Keratinocyte (primary cell): Measurements from ENCODE around the gene FOCAD. TPM values are rescaled to one million over a fixed set of nuclear protein-coding genes. Genes with fewer than 3 reads are reported as not detected.

Source experiments
- DNase-seq: peaks from one replicate; pipeline ENCODE4 v3.0.0-alpha.2; 2011; ENCODE audit warnings: low read depth, missing footprints, low spot score
- FAIRE-seq: peaks from 2 replicates; lab custom pipeline; 2011; peaks lifted over from hg19 to GRCh38; lab: Jason Lieb, UNC
- H2AFZ ChIP-seq: 2 replicates; pipeline ENCODE4 v1.6.0; 2012; ENCODE audit warnings: low read length, control low read depth, inconsistent platforms; ENCODE audit not compliant: control insufficient read depth
- H3K27ac ChIP-seq: 2 replicates; pipeline ENCODE4 v1.5.1; 2011; ENCODE audit warnings: low read length; ENCODE audit not compliant: control insufficient read depth, insufficient read depth
- H3K27me3 ChIP-seq: 3 replicates; pipeline ENCODE4 v1.6.0; 2011; ENCODE audit warnings: low read length; ENCODE audit not compliant: control insufficient read depth, insufficient read depth; ENCODE audit errors: extremely low read depth
- H3K36me3 ChIP-seq, 2 experiments: 2 replicates in 1 of 2; 3 replicates in 1 of 2; pipeline ENCODE4 v1.5.1; 2011; ENCODE audit warnings: low read length in 2 of 2, mild to moderate bottlenecking in 1 of 2; ENCODE audit not compliant: control insufficient read depth in 2 of 2, insufficient read depth in 2 of 2; ENCODE audit errors: extremely low read depth in 1 of 2
- H3K4me1 ChIP-seq: 3 replicates; pipeline ENCODE4 v1.5.1; 2011; ENCODE audit warnings: low read length; ENCODE audit not compliant: control insufficient read depth, insufficient read depth; ENCODE audit errors: extremely low read depth
- H3K4me2 ChIP-seq: 3 replicates; pipeline ENCODE4 v1.6.0; 2011; ENCODE audit warnings: low read depth, low read length; ENCODE audit not compliant: control insufficient read depth, insufficient read depth; ENCODE audit errors: extremely low read depth
- H3K4me3 ChIP-seq, 3 experiments: fragments of 200-600 bp in 1 of 3; sonication (generic) in 1 of 3; 2 replicates in 2 of 3; 3 replicates in 1 of 3; pipeline ENCODE4 v1.5.1; 2011 to 2016; ENCODE audit warnings: low read length in 3 of 3, mild to moderate bottlenecking in 3 of 3, control low read depth in 2 of 3, inconsistent platforms in 1 of 3, low read depth in 1 of 3, mixed read lengths in 1 of 3, mixed run types in 1 of 3, moderate library complexity in 1 of 3; ENCODE audit not compliant: control insufficient read depth in 2 of 3, insufficient read depth in 2 of 3; ENCODE audit errors: extremely low read depth in 1 of 3
- H3K79me2 ChIP-seq: 2 replicates; pipeline ENCODE4 v1.6.0; 2012; ENCODE audit warnings: low read length; ENCODE audit not compliant: control insufficient read depth, insufficient read depth
- H3K9ac ChIP-seq: 3 replicates; pipeline ENCODE4 v1.6.0; 2011; ENCODE audit warnings: low read length; ENCODE audit not compliant: control insufficient read depth, insufficient read depth; ENCODE audit errors: extremely low read depth
- H3K9me1 ChIP-seq: 3 replicates; pipeline ENCODE4 v1.6.0; 2011; ENCODE audit warnings: low read length; ENCODE audit not compliant: control insufficient read depth, insufficient read depth; ENCODE audit errors: extremely low read depth
- H3K9me3 ChIP-seq: 2 replicates; pipeline ENCODE4 v1.5.1; 2012; ENCODE audit warnings: low read depth, low read length; ENCODE audit not compliant: control insufficient read depth
- H4K20me1 ChIP-seq: 3 replicates; pipeline ENCODE4 v1.6.0; 2011; ENCODE audit warnings: low read length; ENCODE audit not compliant: control insufficient read depth, insufficient read depth; ENCODE audit errors: extremely low read depth
- CTCF ChIP-seq, 3 experiments: IDR thresholded peaks in 1 of 3; conservative IDR thresholded peaks in 1 of 3; optimal IDR thresholded peaks in 1 of 3; 2 replicates in 2 of 3; 3 replicates in 1 of 3; pipeline versions ENCODE3 to v1.5.1; 2011; ENCODE audit warnings: low read length in 3 of 3, mild to moderate bottlenecking in 3 of 3, moderate library complexity in 2 of 3, control low read depth in 1 of 3, inconsistent platforms in 1 of 3; ENCODE audit not compliant: insufficient read depth in 2 of 3; ENCODE audit errors: extremely low read depth in 1 of 3
- EZH2 ChIP-seq: IDR thresholded peaks from one replicate; pipeline ENCODE4 v1.6.1; 2012; ENCODE audit warnings: inconsistent platforms, mild to moderate bottlenecking, low read length, moderate library complexity
- dilution Hi-C: fragments of 300-500 bp; cut with MboI; formaldehyde crosslinking; loops from one replicate; pipeline ENCODE4 v1.7.0; 2020; ENCODE audit warnings: low sequenced_read_pairs; ENCODE audit not compliant: extremely low pct_ligation_motif_present
- polyA plus RNA-seq, 5 experiments: library from polyadenylated mRNA; depleted of rRNA in 3 of 5; stranded (reverse) in 3 of 5; stranded (forward) in 1 of 5; unstranded in 1 of 5; fragments of >200 nt; gene quantifications; 1 replicate in 1 of 5; 2 replicates in 3 of 5; 3 replicates in 1 of 5; pipeline versions ENCODE4 v1.2.1 to v1.2.3, GENCODE V29; 2011 to 2012; ENCODE audit warnings: missing spikeins in 2 of 5, low read depth in 1 of 5, low replicate concordance in 1 of 5

Gene FOCAD
- polyA plus RNA-seq, 1 donor (not counting 4 experiments of a cell fraction or from before 2014, with no cell fraction given) = 33.1 TPM

- H3K9me3 ChIP-seq = no peaks in the 10 kb centered on the region
- no peak overlapping the region for H3K4me2 ChIP-seq
- no peak overlapping the region for H3K4me3 ChIP-seq
- H3K9ac ChIP-seq = no peak overlapping the region
- H3K4me1 ChIP-seq = no peaks in the 10 kb centered on the region
- DNase-seq = no peak
- TF ChIP-seq EZH2 (no peak), CTCF (optimal IDR thresholded peaks at IDR 0.05 in 1 of 3, IDR thresholded peaks at IDR 0.05 in 1 of 3, conservative IDR thresholded peaks at IDR 0.05 in 1 of 3; ENCODE audit: extremely low read depth in 1 of 3, insufficient read depth in 2 of 3, low read length in 3 of 3) (no peak)
- no peak for FAIRE-seq
- no peak overlapping the region for H3K27ac ChIP-seq
- no peaks in the 10 kb centered on the region for H3K79me2 ChIP-seq
- peaks cover 0 to 3% of the 10 kb centered on the region in 2 experiments for H3K36me3 ChIP-seq
- no peak overlapping the region for H2AFZ ChIP-seq
- dilution Hi-C loops = no loop called here
- no peaks in the 10 kb centered on the region for H3K27me3 ChIP-seq
- H3K9me1 ChIP-seq = no peaks in the 10 kb centered on the region
- H4K20me1 ChIP-seq = no peaks in the 10 kb centered on the region
Measured at GRCh38 chr9:20742833-20743232, 58.8 kb downstream of the FOCAD start.

- H3K27ac ChIP-seq = no peak overlapping the region
- dilution Hi-C loops = no loop called here
- FAIRE-seq = no peak
Measured at GRCh38 chr9:20744036-20744630, 60.1 kb downstream of the FOCAD start.

More at GRCh38 chr9:20744036-20744630, 60.1 kb downstream of the FOCAD start:
- Histone ChIP-seq H3K79me2 (no peaks in the 10 kb centered on the region), H3K27me3 (no peaks in the 10 kb centered on the region), H4K20me1 (no peaks in the 10 kb centered on the region), H3K4me2 (no peak overlapping the region), H3K9me3 (no peaks in the 10 kb centered on the region), H3K9me1 (no peaks in the 10 kb centered on the region), H3K36me3 (no peaks in the 10 kb centered on the region), H3K9ac (no peak overlapping the region), H2AFZ (no peak overlapping the region), H3K4me1 (no peaks in the 10 kb centered on the region), H3K4me3 (no peak overlapping the region)
- DNase-seq = no peak
- TF ChIP-seq EZH2 = no peak
- TF ChIP-seq CTCF (optimal IDR thresholded peaks at IDR 0.05 in 1 of 3, IDR thresholded peaks at IDR 0.05 in 1 of 3, conservative IDR thresholded peaks at IDR 0.05 in 1 of 3; ENCODE audit: extremely low read depth in 1 of 3, insufficient read depth in 2 of 3, low read length in 3 of 3) = no peak
